HG02981 (cell line): ENCODE results near the gene CFAP46.
"Not testable (repeated sequence)": the region's sequence is repeated elsewhere in the genome, so short reads cannot be mapped to it uniquely, and the experiment has no call there.

Experiments used
- ATAC-seq: cut with Tn5 transposase; IDR thresholded peaks from one replicate; pipeline ENCODE4 v1.9.1; 2021; ENCODE audit warnings: mild to moderate bottlenecking, moderate library complexity; ENCODE audit not compliant: unreplicated experiment

The CFAP46 gene

DNA sequence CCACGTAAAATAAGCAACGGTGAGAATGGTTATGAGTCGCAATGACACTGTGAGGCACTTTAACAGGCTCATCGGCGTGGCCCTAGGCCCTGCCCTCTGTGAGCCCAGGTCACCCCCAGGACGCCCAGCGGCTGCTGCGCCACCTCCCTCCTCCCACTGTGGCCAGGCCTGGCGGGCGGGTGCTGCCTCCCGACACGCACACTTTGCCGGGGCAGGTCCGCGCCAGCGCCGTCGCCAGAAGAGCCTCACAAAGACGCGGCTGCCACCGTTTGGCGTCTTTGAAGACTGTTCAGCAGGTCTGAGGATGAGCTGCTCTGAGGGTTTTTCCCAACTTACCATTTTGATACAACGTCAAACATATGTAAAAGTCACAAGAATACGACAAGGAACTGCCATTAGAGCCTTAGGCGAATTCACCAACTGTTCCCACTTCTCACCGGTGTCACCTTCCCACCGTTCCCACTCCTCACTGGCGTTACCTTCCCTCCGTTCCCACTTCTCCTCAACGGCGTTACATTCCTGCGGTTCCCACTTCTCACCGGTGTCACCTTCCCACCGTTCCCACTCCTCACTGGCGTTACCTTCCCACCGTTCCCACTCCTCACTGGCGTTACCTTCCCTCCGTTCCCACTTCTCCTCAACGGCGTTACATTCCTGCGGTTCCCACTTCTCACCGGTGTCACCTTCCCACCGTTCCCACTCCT is 22.5 kb upstream of the CFAP46 start:
- not testable (repeated sequence) for ATAC-seq

DNA sequence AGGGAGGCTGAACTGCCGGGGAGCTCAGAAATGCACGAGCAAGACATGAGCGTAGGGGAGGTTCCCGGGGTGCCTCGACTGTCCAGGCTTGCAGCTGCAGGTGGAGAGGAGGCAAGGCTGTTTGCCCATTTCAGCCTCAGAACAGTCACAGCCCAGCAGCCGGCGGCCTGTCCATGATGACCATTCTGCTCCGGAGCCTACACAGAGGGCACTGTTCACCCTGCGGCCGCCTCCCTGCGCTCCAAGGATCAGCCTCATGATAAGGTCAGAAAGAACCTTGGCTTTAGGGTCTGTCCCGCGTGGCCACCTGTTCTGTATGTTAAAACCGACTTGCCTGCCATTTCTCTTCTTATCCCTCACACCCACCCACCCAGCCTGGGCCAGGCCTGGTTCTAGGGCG is 21.9 kb upstream of the CFAP46 start:
- ATAC-seq = no peak

DNA sequence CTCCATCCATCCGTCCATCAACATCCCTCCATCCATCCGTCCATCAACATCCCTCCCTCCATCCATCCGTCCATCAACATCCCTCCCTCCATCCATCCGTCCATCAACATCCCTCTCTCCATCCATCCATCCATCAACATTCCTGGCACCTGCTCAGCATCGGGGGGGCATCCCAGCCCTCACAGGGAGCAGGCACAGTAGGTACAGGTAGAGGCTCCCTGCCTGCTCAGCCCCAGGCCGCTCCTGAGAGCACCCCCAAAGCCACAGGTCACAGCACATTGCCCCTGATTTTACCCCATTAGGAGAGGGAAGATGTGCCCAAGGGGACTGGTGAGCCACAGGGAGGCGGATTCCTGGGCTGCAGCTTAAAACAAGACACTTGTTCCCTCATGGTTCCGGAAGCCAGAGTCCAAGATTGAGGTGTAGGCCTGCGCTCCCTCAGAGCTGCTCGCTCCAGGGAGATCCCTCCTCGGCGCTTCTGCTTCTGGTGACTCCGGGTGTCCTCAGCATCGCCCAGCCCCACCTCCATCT is 21.1 kb upstream of the CFAP46 start:
- ATAC-seq = no peak

DNA sequence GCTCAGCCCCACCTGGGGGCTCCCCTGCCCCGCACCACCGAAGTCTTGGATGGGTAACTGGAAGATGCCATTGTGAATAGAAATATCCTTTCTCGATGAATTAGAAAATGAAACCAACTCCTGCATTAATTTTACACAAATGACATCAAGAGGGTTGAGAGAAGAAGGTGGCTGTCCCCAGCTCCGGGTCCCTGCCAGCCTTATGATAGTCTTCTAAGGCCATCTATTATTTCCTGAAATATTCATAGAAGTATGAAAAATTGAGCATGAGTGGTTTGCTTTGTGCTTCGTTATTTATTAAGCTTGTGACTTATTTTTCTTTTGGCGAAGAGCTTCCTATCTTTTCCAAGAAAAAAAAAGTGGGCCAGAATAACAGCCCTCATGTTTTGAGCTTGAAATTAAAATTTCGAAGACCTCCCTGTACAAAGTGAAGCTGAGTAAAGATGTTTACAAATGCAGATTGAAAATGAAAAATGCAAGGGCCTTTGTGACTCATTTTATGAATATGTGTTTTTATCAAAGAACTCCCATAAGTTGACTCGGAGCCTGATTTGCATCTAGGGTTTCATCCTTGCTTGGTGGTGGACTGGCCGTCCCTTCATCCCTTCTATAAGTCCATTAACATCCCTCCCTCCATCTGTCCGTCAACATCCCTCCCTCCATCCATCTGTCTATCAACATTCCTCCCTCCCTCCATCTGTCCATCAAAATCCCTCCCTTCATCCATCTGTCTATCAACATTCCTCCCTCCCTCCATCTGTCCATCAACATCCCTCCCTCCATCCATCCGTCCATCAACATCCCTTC is 20.5 kb upstream of the CFAP46 start:
- peak; percentile 58 for ATAC-seq

DNA sequence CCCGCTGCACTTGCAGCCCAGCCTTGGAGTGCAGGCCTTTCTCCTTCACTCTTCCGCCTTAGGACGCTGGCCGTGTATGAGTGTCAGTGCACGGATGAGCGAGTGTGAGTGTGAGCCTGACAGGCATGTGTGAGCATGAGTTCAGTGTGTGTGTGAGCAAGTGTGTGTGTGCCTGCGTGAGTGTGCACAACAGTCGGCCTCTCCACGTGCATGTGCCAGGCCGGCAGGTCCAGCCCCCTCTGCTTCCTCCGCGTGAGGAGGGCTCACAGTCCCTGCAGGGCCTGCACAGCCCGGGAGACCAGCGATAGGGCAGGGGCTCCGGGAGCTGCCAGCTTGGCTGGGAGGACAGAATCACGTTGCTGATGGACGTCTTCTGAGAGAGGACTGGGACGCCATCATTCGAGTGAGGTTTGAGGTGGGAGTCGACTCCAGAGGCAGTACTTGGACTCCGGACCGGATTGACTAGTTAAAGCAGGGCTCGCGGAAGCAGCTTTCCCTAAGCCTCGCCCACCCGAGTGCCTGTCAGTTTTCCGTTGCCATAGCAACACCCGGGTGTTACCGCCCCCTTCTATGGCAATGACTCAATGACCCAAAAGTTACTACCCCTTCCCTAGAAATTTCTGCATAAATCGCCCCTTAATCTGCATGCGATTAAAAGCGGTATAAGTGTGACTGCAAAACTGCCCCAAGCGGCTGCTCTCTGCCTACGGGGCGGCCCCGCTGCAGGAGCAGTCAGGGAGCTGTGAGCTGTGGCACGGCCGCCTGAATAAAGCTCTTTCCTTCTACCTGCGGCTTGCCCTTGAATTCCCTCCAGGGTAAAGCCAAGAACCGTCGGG is 19.6 kb upstream of the CFAP46 start:
- peak; percentile 58 for ATAC-seq

DNA sequence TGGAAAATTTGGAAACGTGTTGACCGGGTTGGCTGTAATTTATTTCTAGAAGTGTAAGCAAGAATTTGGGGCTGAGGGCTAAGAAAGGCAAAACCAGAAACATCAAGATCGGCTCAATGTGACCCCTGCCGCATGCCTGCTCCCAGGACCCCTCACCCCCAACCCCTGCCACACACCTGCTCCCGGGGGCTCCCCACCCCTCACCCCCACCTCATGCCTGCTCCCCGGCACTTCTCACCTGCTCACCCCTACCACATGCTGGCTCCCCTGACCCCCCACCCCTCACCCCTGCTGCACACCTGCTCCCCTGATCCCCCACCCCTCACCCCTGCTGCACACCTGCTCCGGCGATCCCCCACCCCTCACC is 19.0 kb upstream of the CFAP46 start:
- no peak for ATAC-seq

DNA sequence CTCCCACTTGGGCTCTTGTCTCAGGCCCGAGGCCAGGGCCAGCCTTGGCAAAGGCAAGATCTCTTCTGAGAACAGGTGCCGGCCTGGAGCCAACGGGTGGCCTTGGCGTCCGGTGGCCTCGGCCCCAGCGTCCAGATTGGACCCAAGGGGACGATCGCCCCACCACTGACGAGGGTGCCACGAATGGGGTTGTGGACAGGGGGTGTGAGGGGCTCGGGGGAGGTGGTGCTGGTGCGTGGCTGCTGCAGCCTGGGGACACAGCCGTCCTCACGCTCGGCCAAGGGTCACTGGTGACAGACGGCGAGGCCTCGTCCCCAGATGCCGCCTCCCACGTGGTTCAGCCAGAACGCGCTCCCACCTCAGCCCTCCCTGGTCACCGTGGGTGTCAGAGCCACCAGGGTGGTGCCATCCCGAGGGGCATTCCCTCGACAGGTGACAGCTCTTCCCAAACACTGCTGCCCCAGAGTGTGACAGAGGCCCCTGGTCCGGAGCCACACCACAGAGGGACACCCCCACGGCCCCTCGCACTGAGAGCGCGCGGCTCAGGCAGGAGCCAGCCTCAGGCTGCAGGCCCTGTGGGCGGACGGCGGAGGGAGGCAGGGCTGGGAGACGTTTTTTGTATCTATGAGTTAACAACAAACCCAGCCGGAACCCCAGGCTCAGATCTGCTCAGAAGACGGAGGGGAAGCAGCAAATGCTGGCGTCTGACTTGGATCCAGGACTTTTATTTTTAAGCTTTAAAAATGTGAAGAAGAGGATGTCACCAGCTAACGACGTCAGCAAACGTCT is 18.5 kb upstream of the CFAP46 start:
- no peak for ATAC-seq

DNA sequence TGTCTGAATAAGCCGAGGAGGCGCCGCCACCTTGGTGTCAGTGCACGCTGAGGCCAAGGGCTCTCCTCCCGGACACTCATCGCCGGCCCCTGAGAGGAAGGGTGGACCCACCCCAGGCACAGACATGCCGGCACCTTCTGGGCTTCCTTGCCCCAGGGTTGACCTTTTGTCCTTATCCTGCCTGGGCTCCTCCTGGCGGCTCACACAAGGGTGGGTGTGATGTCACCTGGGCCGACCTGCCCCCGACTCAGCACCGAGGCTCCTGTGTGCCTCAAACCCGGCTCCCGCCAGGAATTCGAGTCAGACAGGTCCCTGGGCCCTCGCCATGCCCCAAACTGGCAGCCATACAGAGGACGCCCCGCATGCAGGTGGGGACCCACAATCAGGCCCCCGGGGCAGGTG is 17.7 kb upstream of the CFAP46 start:
- ATAC-seq = no peak

DNA sequence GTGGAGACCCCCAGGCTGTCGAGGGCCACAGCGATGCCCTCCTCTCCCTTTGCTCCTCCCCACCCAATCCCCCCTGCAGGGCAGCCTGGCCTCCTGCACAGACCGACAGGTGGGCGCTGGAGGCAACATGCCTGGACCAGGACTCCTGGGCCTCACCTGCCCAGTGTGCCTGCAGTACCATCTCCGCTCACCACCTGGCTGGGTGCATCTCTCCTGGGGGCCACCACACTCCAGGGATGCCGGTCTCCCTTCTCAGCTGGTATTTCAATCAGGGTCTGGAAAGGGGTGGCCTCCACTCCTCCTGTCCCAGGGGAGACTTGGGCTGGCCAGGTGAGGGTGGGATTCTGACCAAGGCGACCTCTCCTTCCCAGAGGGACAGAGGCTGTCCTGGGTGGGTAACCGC is 17.2 kb upstream of the CFAP46 start:
- ATAC-seq = no peak

DNA sequence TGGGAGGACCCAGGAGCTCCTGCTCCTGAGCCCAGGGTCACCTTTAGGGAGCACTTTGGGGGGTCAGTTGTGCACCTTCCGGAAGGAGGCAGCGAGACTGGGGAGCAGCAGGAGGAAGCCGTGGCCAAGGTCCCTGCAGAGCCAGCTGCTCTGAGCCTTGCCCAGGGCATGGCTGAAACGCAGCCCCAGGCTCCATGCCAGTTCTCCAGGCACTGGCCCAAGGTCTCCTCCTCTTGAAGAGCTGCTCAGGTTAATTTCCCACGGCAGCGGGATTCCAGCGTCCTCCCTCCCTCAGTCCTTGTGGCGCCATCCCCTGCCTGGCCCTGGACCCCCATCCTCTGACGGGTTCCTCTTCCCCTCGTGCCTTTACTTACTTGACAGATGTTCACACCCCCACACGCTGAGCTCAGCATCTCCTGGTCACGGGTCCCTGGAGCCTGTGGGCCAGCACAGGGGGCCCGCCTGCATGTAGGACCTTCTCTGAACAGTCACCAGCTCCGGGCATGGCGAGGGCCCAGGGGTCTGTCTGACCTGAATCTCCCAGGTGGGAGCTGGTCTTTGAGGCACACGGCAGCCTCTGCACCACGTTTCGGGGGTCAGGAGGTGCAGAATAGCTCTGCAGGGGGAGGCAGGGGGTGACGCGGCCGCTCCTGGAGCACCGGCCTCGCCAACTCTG is 16.7 kb upstream of the CFAP46 start:
- no peak for ATAC-seq

DNA sequence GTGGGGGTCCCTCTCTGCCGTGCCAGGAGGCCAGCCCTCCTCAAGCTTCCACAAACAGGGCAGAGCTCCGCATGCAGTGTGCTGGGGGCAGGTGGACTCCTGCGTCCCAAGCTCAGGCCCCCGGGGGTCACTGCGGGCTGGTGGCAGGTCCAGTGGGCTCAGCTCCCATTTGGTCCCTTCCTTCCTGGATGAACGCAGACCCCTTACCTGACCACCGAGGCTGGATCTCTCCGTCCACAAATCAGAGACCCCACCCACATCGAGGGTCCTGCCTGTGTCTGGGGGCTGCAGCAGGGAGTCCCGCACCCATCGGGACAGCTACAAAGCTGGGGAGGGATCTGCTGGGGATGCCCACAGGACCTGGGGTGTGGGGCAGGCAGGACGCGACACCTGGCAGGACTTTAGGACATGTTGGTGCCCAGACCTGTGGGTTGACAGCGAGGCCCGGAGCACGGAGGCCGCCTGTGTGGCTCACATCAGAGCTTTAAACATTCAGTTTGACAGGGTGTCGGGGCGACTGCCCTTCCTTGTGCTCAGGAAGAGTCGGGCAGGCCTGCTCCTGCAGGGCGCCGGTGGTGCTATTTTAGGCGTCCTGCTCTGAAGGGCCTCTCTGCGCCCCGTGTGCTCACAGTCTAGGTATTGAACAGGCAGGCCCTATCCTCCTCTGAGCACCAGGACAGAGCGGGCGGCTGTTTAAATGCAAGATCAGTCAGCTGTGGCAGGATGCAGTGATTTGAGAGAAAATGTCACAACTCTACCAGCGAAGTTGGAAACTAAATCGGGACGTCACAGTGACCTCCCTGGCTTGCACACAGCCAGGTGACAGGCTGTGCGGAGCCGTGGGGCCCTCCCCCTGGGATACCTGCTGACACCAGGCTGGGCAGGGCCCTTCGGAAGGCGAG is 15.9 kb upstream of the CFAP46 start:
- ATAC-seq = no peak

DNA sequence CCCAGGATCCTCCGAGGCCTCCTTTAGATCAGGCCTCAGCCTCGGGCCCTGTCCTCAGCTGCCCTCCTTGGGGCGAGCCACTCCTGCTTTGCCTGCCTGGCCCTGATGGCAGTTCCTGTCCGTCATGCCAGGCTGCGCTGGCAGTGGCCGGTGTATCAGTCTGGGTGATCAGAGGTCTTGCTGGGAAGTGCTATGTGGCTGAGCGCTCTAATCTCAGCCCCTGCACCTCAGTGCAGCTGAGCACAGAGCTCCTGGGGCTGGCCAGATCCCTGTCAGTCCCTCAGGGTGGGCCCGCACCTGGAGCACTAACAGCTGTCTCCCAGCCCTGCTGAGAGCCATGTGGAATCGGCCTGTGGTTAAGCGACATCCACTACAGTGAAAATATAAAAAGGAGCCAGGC is 14.8 kb upstream of the CFAP46 start:
- ATAC-seq = no peak

DNA sequence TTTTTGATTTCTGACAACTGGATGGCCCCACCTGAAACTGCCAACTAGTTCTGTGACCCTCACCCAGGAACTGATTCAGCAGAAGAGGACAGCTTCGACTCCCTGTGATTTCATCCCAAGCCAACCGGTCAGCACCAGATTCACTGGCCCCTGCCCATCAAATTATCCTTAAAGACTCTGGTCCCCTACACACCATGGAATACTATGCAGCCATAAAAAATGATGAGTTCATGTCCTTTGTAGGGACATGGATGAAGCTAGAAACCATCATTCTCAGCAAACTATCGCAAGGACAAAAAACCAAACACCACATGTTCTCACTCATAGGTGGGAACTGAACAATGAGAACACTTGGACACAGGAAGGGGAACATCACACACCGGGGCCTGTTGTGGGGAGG is 13.9 kb upstream of the CFAP46 start:
- not testable (repeated sequence) for ATAC-seq

DNA sequence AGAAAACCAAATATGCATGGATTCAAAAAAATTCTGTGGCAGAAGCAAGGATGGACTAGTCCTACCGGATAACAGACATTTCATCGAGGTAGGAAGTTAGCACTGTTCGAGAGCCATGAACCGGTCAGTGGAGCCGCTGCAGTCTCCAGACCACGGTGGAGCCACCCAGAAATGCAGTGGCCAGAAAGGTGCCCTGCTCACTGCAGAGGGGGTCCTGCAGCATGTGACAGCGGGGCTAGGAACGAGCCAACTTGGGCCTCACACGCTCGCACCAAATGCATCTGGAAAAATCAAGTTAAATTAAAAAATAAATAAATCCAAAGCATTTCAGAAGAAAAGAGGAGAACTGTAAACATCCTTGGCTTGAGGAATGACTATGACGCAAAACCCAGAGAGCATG is 13.1 kb upstream of the CFAP46 start:
- ATAC-seq = no peak

DNA sequence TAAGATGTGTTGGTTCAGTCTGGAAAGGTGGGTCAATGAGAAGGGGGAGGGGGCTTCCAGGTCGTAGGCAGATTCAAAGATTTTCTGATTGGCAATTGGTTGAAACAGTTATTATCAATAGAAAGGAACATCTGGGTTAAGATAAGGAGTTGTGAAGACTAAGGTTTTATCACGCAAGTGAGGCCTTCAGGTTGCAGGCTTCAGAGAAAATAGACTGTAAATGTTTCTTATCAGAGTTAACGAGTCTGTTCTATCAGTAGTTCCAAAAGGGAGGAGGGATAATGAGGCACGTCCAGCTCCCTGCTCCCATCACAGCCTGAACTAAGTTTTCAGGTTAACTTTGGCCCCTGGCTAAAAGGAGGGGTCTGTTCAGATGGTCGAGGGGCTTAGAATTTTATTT is 11.1 kb upstream of the CFAP46 start:
- ATAC-seq = no peak

DNA sequence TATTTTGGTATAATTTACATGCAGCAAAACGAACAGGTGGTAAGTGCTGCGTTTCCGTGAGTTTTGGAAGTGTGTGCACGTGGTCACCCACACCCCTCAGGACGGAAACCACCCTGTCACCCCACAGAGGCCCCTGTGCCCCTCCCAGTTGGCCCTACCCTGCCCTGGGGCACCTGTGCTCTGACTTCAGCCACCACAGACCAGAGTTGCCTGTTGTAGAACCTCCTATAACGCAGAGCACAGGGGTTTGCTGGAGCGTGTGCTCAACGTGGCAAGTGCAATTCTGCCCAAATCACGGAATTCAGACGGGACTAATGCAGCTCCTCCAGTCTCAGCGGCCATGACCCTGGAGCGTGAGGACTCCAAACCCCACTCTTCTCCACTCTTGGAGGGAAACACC is 9.6 kb upstream of the CFAP46 start:
- no peak for ATAC-seq

DNA sequence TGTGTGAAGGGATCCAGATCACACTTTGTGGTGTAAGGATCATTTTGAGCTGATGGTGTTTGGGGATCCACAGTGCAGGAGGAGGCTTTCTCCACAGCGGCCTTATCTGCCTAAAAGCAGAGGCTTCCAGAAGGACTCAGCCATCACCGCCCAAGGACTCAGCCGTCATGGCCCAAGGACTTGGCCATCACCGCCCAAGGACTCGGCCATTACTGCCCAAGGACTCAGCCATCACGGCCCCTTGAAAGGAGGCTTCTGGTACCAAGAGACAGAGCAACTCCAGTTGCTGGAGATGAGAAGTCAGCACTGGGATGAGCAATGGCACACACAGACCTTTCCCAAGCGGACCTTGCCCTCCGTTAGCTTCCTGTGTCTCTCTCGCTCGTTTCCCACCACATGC is 6.0 kb upstream of the CFAP46 start:
- ATAC-seq = no peak

DNA sequence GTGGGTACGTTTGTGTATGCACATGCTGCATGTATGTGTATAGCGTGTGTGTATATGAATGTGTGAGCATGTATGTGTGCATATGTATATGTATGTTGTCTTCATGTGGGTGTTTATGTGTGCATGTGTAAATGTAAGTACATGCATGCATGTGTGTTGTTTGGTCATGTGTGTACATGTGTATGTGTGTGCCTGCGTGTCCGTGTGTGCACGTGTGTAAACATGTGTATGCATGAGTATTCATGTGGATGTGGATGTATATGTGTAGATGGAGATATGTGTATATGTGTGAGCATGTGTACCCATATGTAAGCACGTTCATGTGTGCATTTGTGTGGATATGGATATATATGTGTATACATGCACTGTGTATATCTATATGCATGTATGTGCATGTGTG is 5.5 kb upstream of the CFAP46 start:
- ATAC-seq = no peak
